Right lobe of liver (tissue), 6 donors: ENCODE results near the gene DPT. TPM values are rescaled to one million over a fixed set of nuclear protein-coding genes. Genes with fewer than 3 reads are reported as not detected.

Experiments used
- ATAC-seq, 4 donors: fragments of 200-7000 bp; cut with Tn5 transposase; one replicate each; pipeline ENCODE4 v1.9.1; 2020; ENCODE audit warnings: mild to moderate bottlenecking in 4 of 4, moderate library complexity in 4 of 4
- DNase-seq, 3 donors: peaks; one replicate each; pipeline ENCODE4 v3.0.0-alpha.2; 2020
- H3K27ac ChIP-seq, 3 donors: fragments of 200-600 bp; one replicate each; pipeline ENCODE4 v1.8.0; 2022
- H3K27me3 ChIP-seq, 2 donors: fragments of 200-600 bp; one replicate each; pipeline ENCODE4 v1.8.0; 2022
- H3K36me3 ChIP-seq, 4 donors: fragments of 200-600 bp; sonication (generic) in 1 of 4; one replicate each; pipeline versions ENCODE4 v1.5.1 to v1.8.0; 2017 to 2022; ENCODE audit warnings: control low read depth in 1 of 4
- H3K4me1 ChIP-seq, 4 donors: fragments of 200-600 bp; sonication (generic) in 1 of 4; one replicate each; pipeline versions ENCODE4 v1.5.1 to v1.8.0; 2017 to 2022; ENCODE audit warnings: control low read depth in 1 of 4
- H3K4me3 ChIP-seq, 3 donors: fragments of 200-600 bp; one replicate each; pipeline ENCODE4 v1.8.0; 2022
- H3K9me3 ChIP-seq, 4 donors: fragments of 200-600 bp; sonication (generic) in 1 of 4; one replicate each; pipeline versions ENCODE4 v1.5.1 to v1.8.0; 2017 to 2022; ENCODE audit warnings: control low read depth in 1 of 4
- POLR2A ChIP-seq: fragments of 450-650 bp; IDR thresholded peaks from one replicate; pipeline ENCODE4 v1.6.1; 2017; ENCODE audit warnings: antibody characterized with exemption, mild to moderate bottlenecking
- WGBS: methylation state at CpG from one replicate; pipeline ENCODE4 v1.1.6; 2018; ENCODE audit warnings: low coverage, low lambda C conversion rate; ENCODE audit not compliant: insufficient coverage; ENCODE audit errors: missing lambda C conversion rate; 5-methylcytosine and 5-hydroxymethylcytosine counted together
- intact Hi-C, 2 donors: fragments of 100-400 bp; cut with DNase I; formaldehyde crosslinking; loops; one replicate each; pipeline versions ENCODE4 v1.11.2 to v1.14.1; 2022
- total RNA-seq, 6 experiments: library from RNA; depleted of rRNA in 2 of 6; stranded (reverse); fragments of >200 nt in 2 of 6; fragmentation: NEBNext Ultra II Directional in 3 of 6; extraction: Animal tissue kit (Norgen Biotek cat#: 25700) in 3 of 6; gene quantifications; one replicate each; pipeline versions ENCODE4 v1.1.0 to v1.2.4, GENCODE V29; 2016 to 2023
- TF ChIP-seq, protein P1 (sequence below), 4 donors: fragments of 200-600 bp in 3 of 4; fragments of 450-650 bp in 1 of 4; IDR thresholded peaks; one replicate each; pipeline versions ENCODE4 v1.5.1 to v1.8.0; 2016 to 2022; ENCODE audit warnings: antibody characterized with exemption in 4 of 4, mild to moderate bottlenecking in 2 of 4
- donor health status: DM: no; HTN: yes; CAD: no.
- donor health status: DM: no; HTN: no; CAD: no.
- donor health status: DM: no; HTN: no; CAD: no.
- donor health status: DM: no; HTN: yes; CAD: no.
- donor health status: DM: no; HTN: yes; CAD: no.

DPT gene
- total RNA-seq, 6 experiments from 2014 or later: 0.88 to 3.0 (median 1.9) TPM

DNA sequence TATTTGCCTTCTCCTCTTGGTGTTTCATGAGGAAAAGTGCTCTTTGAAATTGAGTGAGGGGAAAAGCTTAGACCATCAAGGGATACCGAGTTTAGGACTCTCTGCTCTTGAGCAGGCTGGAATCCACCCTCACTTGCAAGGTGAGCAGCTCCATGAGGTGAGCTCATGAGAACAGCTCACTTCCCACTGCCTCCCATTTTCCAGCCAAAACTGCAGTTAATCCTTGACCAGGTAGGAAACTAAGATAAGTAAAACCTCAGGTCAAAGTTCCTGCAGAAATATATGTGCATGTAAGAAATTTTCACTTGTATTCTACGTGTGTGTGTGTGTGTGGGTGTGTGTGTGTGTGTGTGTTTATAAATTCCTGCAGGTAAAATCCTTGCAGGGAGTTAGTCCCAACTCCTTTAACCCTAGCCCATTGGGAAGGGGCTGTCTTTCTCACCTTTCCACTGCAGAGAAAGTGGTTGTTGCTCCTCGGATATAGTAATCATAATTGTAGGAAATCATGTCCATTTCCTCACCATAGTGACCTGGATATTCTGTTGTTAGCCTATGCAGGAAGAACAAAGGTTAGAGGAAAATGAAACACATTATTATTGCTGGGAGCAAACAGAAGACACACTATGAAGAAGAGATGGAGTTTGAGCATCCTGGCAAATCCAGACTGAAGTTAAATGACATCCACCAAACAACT lies 28.3 kb downstream of the DPT start:
- H3K36me3 ChIP-seq: no peaks in the 10 kb centered on the region
- TF ChIP-seq POLR2A: no peak
- TF ChIP-seq, protein P1, sequence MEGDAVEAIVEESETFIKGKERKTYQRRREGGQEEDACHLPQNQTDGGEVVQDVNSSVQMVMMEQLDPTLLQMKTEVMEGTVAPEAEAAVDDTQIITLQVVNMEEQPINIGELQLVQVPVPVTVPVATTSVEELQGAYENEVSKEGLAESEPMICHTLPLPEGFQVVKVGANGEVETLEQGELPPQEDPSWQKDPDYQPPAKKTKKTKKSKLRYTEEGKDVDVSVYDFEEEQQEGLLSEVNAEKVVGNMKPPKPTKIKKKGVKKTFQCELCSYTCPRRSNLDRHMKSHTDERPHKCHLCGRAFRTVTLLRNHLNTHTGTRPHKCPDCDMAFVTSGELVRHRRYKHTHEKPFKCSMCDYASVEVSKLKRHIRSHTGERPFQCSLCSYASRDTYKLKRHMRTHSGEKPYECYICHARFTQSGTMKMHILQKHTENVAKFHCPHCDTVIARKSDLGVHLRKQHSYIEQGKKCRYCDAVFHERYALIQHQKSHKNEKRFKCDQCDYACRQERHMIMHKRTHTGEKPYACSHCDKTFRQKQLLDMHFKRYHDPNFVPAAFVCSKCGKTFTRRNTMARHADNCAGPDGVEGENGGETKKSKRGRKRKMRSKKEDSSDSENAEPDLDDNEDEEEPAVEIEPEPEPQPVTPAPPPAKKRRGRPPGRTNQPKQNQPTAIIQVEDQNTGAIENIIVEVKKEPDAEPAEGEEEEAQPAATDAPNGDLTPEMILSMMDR (IDR thresholded peaks at IDR 0.05): no peak
- intact Hi-C loops: no loop called here
- H3K27ac ChIP-seq: no peak overlapping the region
- no peak overlapping the region for H3K4me3 ChIP-seq
- ATAC-seq (peak; percentile 49 to 81 (median 50)), DNase-seq (no peak)
- no peaks in the 10 kb centered on the region for H3K9me3 ChIP-seq
- 22% methylated on average over 3 of the region's 3 CpGs for WGBS
- peaks cover 0 to 4% (median 0%) of the 10 kb centered on the region in 4 donors for H3K4me1 ChIP-seq
- no peaks in the 10 kb centered on the region for H3K27me3 ChIP-seq

- intact Hi-C loops: no loop called here
- no peak for ATAC-seq
- Histone ChIP-seq H3K27me3 (no peaks in the 10 kb centered on the region), H3K36me3 (no peaks in the 10 kb centered on the region), H3K27ac (no peak overlapping the region), H3K9me3 (no peaks in the 10 kb centered on the region), H3K4me3 (no peak overlapping the region), H3K4me1 (peaks cover 0 to 13% (median 0%) of the 10 kb centered on the region in 4 donors)
- no peak for DNase-seq
- TF ChIP-seq POLR2A: no peak
- TF ChIP-seq, protein P1 (IDR thresholded peaks at IDR 0.05): no peak
- 100% methylated on average over 1 of the region's 1 CpG for WGBS
Measured at GRCh38 chr1:168698453-168698852, 30.6 kb downstream of the DPT start.

GRCh38 chr1:168697356-168698126 lies 31.5 kb downstream of the DPT start:
- no peak overlapping the region for H3K4me3 ChIP-seq
- no peaks in the 10 kb centered on the region for H3K27me3 ChIP-seq
- no peak overlapping the region for H3K27ac ChIP-seq
- H3K4me1 ChIP-seq: peaks cover 0 to 22% (median 2%) of the 10 kb centered on the region in 4 donors
- H3K36me3 ChIP-seq: no peaks in the 10 kb centered on the region
- ATAC-seq (no peak), DNase-seq (no peak)
- TF ChIP-seq POLR2A: no peak
- TF ChIP-seq, protein P1 (IDR thresholded peaks at IDR 0.05): no peak
- 43% methylated on average over 5 of the region's 5 CpGs for WGBS
- no peaks in the 10 kb centered on the region for H3K9me3 ChIP-seq
- intact Hi-C loops: no loop called here

DNA sequence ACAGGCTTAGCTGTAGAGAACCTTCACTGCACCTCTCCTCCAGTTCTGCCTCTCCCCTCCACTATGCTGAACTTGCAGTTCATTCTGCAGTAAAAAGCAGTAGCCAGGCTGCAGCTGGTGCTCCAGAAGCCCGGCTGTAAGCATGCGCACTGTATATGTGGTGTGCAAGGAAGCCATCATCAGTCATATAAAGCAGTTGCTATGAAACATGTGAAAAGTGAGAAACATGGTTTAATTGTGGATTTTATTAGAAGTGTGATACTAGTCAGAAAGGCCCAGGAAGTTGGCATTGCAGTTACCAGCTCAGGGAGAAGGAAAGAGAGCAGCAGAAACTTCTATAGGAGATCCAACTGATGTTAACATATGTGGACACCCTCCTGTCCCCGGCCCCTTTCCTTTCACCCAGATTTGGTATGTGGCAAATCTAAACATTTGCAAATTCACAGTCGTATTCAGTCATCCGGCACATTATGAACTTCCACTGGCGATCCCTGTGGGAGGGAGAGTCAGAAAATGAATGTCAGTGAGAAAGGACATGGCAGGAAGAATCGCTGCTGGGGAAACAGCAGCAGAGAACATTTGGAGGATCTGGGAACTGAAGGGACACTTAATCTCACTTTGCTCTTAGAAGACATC lies 32.8 kb downstream of the DPT start:
- Histone ChIP-seq H3K27me3 (no peaks in the 10 kb centered on the region), H3K9me3 (no peaks in the 10 kb centered on the region), H3K4me3 (no peak overlapping the region), H3K27ac (no peak overlapping the region), H3K4me1 (peaks cover 0 to 28% (median 4%) of the 10 kb centered on the region in 4 donors), H3K36me3 (no peaks in the 10 kb centered on the region)
- TF ChIP-seq, protein P1 (IDR thresholded peaks at IDR 0.05): no peak
- no peak for TF ChIP-seq POLR2A
- DNase-seq (no peak), ATAC-seq (no peak)
- 67% methylated on average over 5 of the region's 7 CpGs for WGBS
- intact Hi-C loops: no loop called here
